NCI-H1092 (cell line): ENCODE results near the gene TNIK.
"Not testable (repeated sequence)": the region's sequence is repeated elsewhere in the genome, so short reads cannot be mapped to it uniquely, and the experiment has no call there.

Experiments
- DNase-seq: peaks from one replicate; lab custom pipeline; 2025; lab: John Stamatoyannopoulos, UW

The TNIK gene

GRCh38 chr3:171126478-171127209 lies 333.6 kb downstream of the TNIK start:
- no peak for DNase-seq

- DNase-seq = no peak
Observed at GRCh38 chr3:171125010-171125409, 335.2 kb downstream of the TNIK start.

- DNase-seq = no peak
Observed at GRCh38 chr3:171123915-171124314, 336.3 kb downstream of the TNIK start.

GRCh38 chr3:171122861-171123260 lies 337.3 kb downstream of the TNIK start:
- DNase-seq = no peak

GRCh38 chr3:171122240-171122639 lies 338.0 kb downstream of the TNIK start:
- DNase-seq = no peak

GRCh38 chr3:171121801-171122200 lies 338.4 kb downstream of the TNIK start:
- DNase-seq = no peak

- DNase-seq = not testable (repeated sequence)
Observed at GRCh38 chr3:171119402-171119801, 340.8 kb downstream of the TNIK start.

GRCh38 chr3:171118993-171119392 lies 341.2 kb downstream of the TNIK start:
- not testable (repeated sequence) for DNase-seq

- DNase-seq = no peak
Observed at GRCh38 chr3:171116824-171117395, 343.3 kb downstream of the TNIK start.

GRCh38 chr3:171116365-171116764 lies 343.8 kb downstream of the TNIK start:
- DNase-seq = no peak

- DNase-seq = no peak
Observed at GRCh38 chr3:171115667-171116066, 344.5 kb downstream of the TNIK start.

- no peak for DNase-seq
Observed at GRCh38 chr3:171113716-171114115, 346.5 kb downstream of the TNIK start.

- DNase-seq = no peak
Observed at GRCh38 chr3:171110715-171111114, 349.5 kb downstream of the TNIK start.

GRCh38 chr3:171108066-171108465 lies 352.1 kb downstream of the TNIK start:
- no peak for DNase-seq

- no peak for DNase-seq
Observed at GRCh38 chr3:171103185-171103584, 357.0 kb downstream of the TNIK start.

- no peak for DNase-seq
Observed at GRCh38 chr3:171101982-171102641, 358.1 kb downstream of the TNIK start.

GRCh38 chr3:171099911-171100310 lies 360.3 kb downstream of the TNIK start:
- DNase-seq = no peak

GRCh38 chr3:171095063-171095462 lies 365.1 kb downstream of the TNIK start:
- no peak for DNase-seq

GRCh38 chr3:171094411-171094810 lies 365.8 kb downstream of the TNIK start:
- no peak for DNase-seq

- DNase-seq = no peak
Observed at GRCh38 chr3:171093462-171093861, 366.7 kb downstream of the TNIK start.

- DNase-seq = no peak
Observed at GRCh38 chr3:171092467-171092911, 367.7 kb downstream of the TNIK start.

GRCh38 chr3:171090321-171090720 lies 369.9 kb downstream of the TNIK start:
- DNase-seq = no peak
